Neuronal stem cell (in vitro differentiated cells): ENCODE measurements around the gene KCNAB1.

Experiments
- DNase-seq: peaks from one replicate; pipeline ENCODE4 v3.0.0-alpha.2; 2013; ENCODE audit warnings: low spot score
- H2AFZ ChIP-seq: one replicate; pipeline ENCODE4 v1.6.1; 2013; ENCODE audit warnings: mild to moderate bottlenecking, low read length, inconsistent platforms
- H2AK5ac ChIP-seq: 2 replicates; pipeline ENCODE4 v1.6.1; 2013; ENCODE audit warnings: low read depth, mild to moderate bottlenecking, inconsistent platforms, low read length, moderate library complexity, mixed read lengths
- H2BK120ac ChIP-seq: 2 replicates; pipeline ENCODE4 v1.6.1; 2013; ENCODE audit warnings: low read depth, mild to moderate bottlenecking, inconsistent platforms, low read length, moderate library complexity, mixed read lengths
- H2BK12ac ChIP-seq: one replicate; pipeline ENCODE4 v1.6.1; 2013; ENCODE audit warnings: low read length, inconsistent platforms
- H2BK15ac ChIP-seq: 2 replicates; pipeline ENCODE4 v1.6.1; 2013; ENCODE audit warnings: mild to moderate bottlenecking, low read length, inconsistent platforms, mixed read lengths
- H2BK5ac ChIP-seq: one replicate; pipeline ENCODE4 v1.6.1; 2013; ENCODE audit warnings: inconsistent platforms, mild to moderate bottlenecking, low read length, moderate library complexity
- H3K14ac ChIP-seq: one replicate; pipeline ENCODE4 v1.6.1; 2013; ENCODE audit warnings: low read length, inconsistent platforms
- H3K18ac ChIP-seq: 2 replicates; pipeline ENCODE4 v1.6.1; 2013; ENCODE audit warnings: low read length, inconsistent platforms
- H3K23ac ChIP-seq: 2 replicates; pipeline ENCODE4 v1.6.1; 2013; ENCODE audit warnings: low read depth, mild to moderate bottlenecking, mixed read lengths, low read length, inconsistent platforms; ENCODE audit not compliant: poor library complexity
- H3K27ac ChIP-seq: replicated peaks from 3 replicates; pipeline ENCODE4 v1.5.1; 2013; ENCODE audit warnings: low read length, inconsistent platforms
- H3K27me3 ChIP-seq, 3 experiments: 2 replicates each; pipeline ENCODE4 v1.6.1; 2013; ENCODE audit warnings: low read length in 3 of 3, mild to moderate bottlenecking in 2 of 3, inconsistent platforms in 1 of 3, low read depth in 1 of 3, mixed read lengths in 1 of 3, moderate library complexity in 1 of 3; ENCODE audit not compliant: control insufficient read depth in 3 of 3, insufficient read depth in 3 of 3
- H3K36me3 ChIP-seq, 2 donors: replicated peaks in 1 of 2; 2 replicates each; pipeline ENCODE4 v1.6.1; 2013; ENCODE audit warnings: low read length in 2 of 2; ENCODE audit not compliant: control insufficient read depth in 2 of 2, insufficient read depth in 2 of 2
- H3K4ac ChIP-seq: 2 replicates; pipeline ENCODE4 v1.6.1; 2013; ENCODE audit warnings: inconsistent platforms, mild to moderate bottlenecking, low read length, moderate library complexity
- H3K4me1 ChIP-seq, 2 donors: 1 replicate in 1 of 2; 2 replicates in 1 of 2; pipeline ENCODE4 v1.6.1; 2013; ENCODE audit warnings: low read length in 2 of 2, low read depth in 1 of 2; ENCODE audit not compliant: control insufficient read depth in 2 of 2, insufficient read depth in 1 of 2
- H3K4me2 ChIP-seq: one replicate; pipeline ENCODE4 v1.6.1; 2013; ENCODE audit warnings: mild to moderate bottlenecking, low read length, inconsistent platforms; ENCODE audit not compliant: insufficient read depth, poor library complexity, severe bottlenecking
- H3K4me3 ChIP-seq, 2 donors: 2 replicates each; pipeline ENCODE4 v1.5.1; 2013; ENCODE audit warnings: low read length in 2 of 2, mild to moderate bottlenecking in 2 of 2, inconsistent platforms in 1 of 2, moderate library complexity in 1 of 2
- H3K79me1 ChIP-seq: one replicate; pipeline ENCODE4 v1.6.1; 2013; ENCODE audit warnings: low read depth, mild to moderate bottlenecking, inconsistent platforms, low read length, moderate library complexity
- H3K9ac ChIP-seq: one replicate; pipeline ENCODE4 v1.6.1; 2013; ENCODE audit warnings: mild to moderate bottlenecking, low read depth, low read length, inconsistent platforms; ENCODE audit not compliant: poor library complexity
- H3K9me3 ChIP-seq, 2 donors: replicated peaks in 1 of 2; 2 replicates each; pipeline versions ENCODE3 to v1.6.1; 2013; ENCODE audit warnings: low read length in 2 of 2, mild to moderate bottlenecking in 2 of 2, inconsistent platforms in 1 of 2, low read depth in 1 of 2, mixed read lengths in 1 of 2, moderate library complexity in 1 of 2; ENCODE audit not compliant: control insufficient read depth in 2 of 2, insufficient read depth in 1 of 2
- H4K8ac ChIP-seq: one replicate; pipeline ENCODE4 v1.6.1; 2013; ENCODE audit warnings: low read depth, mild to moderate bottlenecking, inconsistent platforms, low read length, moderate library complexity
- H4K91ac ChIP-seq: one replicate; pipeline ENCODE4 v1.6.1; 2013; ENCODE audit warnings: low read length, low read depth, mild to moderate bottlenecking, inconsistent platforms; ENCODE audit not compliant: poor library complexity
- WGBS, 2 donors: extraction: QIAGEN DNeasy Blood & Tissue Kit; methylation state at CpG; one replicate each; pipeline ENCODE4 v1.1.7; 2013; ENCODE audit warnings: missing lambda C conversion rate in 2 of 2, mixed read lengths in 1 of 2; ENCODE audit not compliant: insufficient read length in 2 of 2, insufficient replicate concordance in 1 of 2; ENCODE audit errors: extremely low coverage in 2 of 2; 5-methylcytosine and 5-hydroxymethylcytosine counted together

The KCNAB1 gene

GRCh38 chr3:156418428-156418827 lies 298.1 kb downstream of the KCNAB1 start:
- no peak overlapping the region for H4K8ac ChIP-seq
- no peak for DNase-seq
- WGBS, 2 donors, result no CpG with 5 or more reads among the region's 2 CpGs

DNA sequence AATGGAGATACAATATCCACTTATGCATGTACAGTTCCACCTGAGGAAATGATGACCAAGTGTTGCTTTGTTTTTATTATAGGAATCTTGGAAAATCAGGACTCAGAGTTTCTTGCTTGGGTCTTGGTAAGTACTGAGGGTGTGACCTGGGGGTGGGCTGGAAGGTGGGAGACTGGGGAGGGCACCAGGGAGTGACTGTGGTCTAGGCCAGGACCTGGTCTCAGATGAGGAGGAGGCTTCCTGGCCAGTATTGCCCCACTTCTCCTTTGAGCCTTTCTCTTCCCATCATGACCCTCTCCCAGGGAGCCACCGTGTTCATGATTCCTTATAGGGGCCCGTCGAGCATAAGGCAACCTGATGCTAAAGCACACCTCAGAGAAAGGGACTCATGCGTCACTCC lies 301.2 kb downstream of the KCNAB1 start:
- no peaks in the 10 kb centered on the region for H3K9me3 ChIP-seq
- DNase-seq, result no peak
- no peak overlapping the region for H2AFZ ChIP-seq
- no peak overlapping the region for H2BK12ac ChIP-seq
- H2BK15ac ChIP-seq, result no peak overlapping the region
- H2BK5ac ChIP-seq, result no peak overlapping the region
- no CpG with 5 or more reads among the region's 4 CpGs for WGBS, 2 donors
- no peak overlapping the region for H4K91ac ChIP-seq
- no peak overlapping the region for H4K8ac ChIP-seq
- no peak overlapping the region for H2BK120ac ChIP-seq
- no peak overlapping the region for H3K18ac ChIP-seq
- no peak overlapping the region for H3K4ac ChIP-seq
- no peak overlapping the region for H2AK5ac ChIP-seq
- H3K9ac ChIP-seq, result no peak overlapping the region
- H3K79me1 ChIP-seq, result no peaks in the 10 kb centered on the region
- H3K27me3 ChIP-seq, result peaks cover 0 to 9% (median 0%) of the 10 kb centered on the region in 3 experiments
- no peak overlapping the region for H3K27ac ChIP-seq
- no peak overlapping the region for H3K4me2 ChIP-seq
- H3K4me3 ChIP-seq, result no peak overlapping the region
- no peak overlapping the region for H3K14ac ChIP-seq
- no peaks in the 10 kb centered on the region for H3K36me3 ChIP-seq
- H3K4me1 ChIP-seq, result peaks cover 0 to 3% of the 10 kb centered on the region in 2 donors
- no peak overlapping the region for H3K23ac ChIP-seq

More at GRCh38 chr3:156418428-156418827, 298.1 kb downstream of the KCNAB1 start:
- Histone ChIP-seq H3K9ac (no peak overlapping the region), H3K4me1 (no peaks in the 10 kb centered on the region), H3K23ac (no peak overlapping the region), H3K79me1 (no peaks in the 10 kb centered on the region), H2BK15ac (no peak overlapping the region), H3K4ac (no peak overlapping the region), H4K91ac (no peak overlapping the region), H3K9me3 (no peaks in the 10 kb centered on the region), H3K27me3 (peaks cover 0 to 5% (median 0%) of the 10 kb centered on the region in 3 experiments), H2BK120ac (no peak overlapping the region), H3K14ac (no peak overlapping the region), H3K4me2 (no peak overlapping the region), H3K36me3 (no peaks in the 10 kb centered on the region), H3K4me3 (no peak overlapping the region), H2AK5ac (no peak overlapping the region), H3K27ac (no peak overlapping the region), H3K18ac (no peak overlapping the region), H2AFZ (no peak overlapping the region), H2BK5ac (no peak overlapping the region), H2BK12ac (no peak overlapping the region)

- H4K8ac ChIP-seq, result no peak overlapping the region
- no peak overlapping the region for H3K27ac ChIP-seq
- H4K91ac ChIP-seq, result no peak overlapping the region
- H3K4ac ChIP-seq, result no peak overlapping the region
- no peaks in the 10 kb centered on the region for H3K36me3 ChIP-seq
- H3K14ac ChIP-seq, result no peak overlapping the region
- no peak for DNase-seq
- no peak overlapping the region for H2AK5ac ChIP-seq
- no peak overlapping the region for H2BK120ac ChIP-seq
- H3K18ac ChIP-seq, result no peak overlapping the region
- no peak overlapping the region for H2AFZ ChIP-seq
- no peak overlapping the region for H2BK5ac ChIP-seq
- H3K79me1 ChIP-seq, result no peaks in the 10 kb centered on the region
- H3K27me3 ChIP-seq, result peaks cover 0 to 7% (median 0%) of the 10 kb centered on the region in 3 experiments
- no peak overlapping the region for H2BK15ac ChIP-seq
- H3K4me1 ChIP-seq, result peaks cover 0 to 3% of the 10 kb centered on the region in 2 donors
- H2BK12ac ChIP-seq, result no peak overlapping the region
- no peak overlapping the region for H3K4me2 ChIP-seq
- no peak overlapping the region for H3K4me3 ChIP-seq
- H3K23ac ChIP-seq, result no peak overlapping the region
- no peak overlapping the region for H3K9ac ChIP-seq
- no peaks in the 10 kb centered on the region for H3K9me3 ChIP-seq
Measured at GRCh38 chr3:156424758-156425157, 304.4 kb downstream of the KCNAB1 start.

GRCh38 chr3:156425651-156426050 lies 305.3 kb downstream of the KCNAB1 start:
- no peaks in the 10 kb centered on the region for H3K36me3 ChIP-seq

More at GRCh38 chr3:156425651-156426050, 305.3 kb downstream of the KCNAB1 start:
- Histone ChIP-seq H3K27ac (no peak overlapping the region), H3K4ac (no peak overlapping the region), H3K14ac (no peak overlapping the region), H2BK120ac (no peak overlapping the region), H3K79me1 (no peaks in the 10 kb centered on the region), H3K4me3 (no peak overlapping the region), H3K4me2 (no peak overlapping the region), H2BK12ac (no peak overlapping the region), H3K27me3 (peaks cover 0 to 7% (median 0%) of the 10 kb centered on the region in 3 experiments), H3K9ac (no peak overlapping the region), H4K8ac (no peak overlapping the region), H3K9me3 (no peaks in the 10 kb centered on the region), H2BK15ac (no peak overlapping the region), H3K23ac (no peak overlapping the region), H2AK5ac (no peak overlapping the region), H2AFZ (no peak overlapping the region), H4K91ac (no peak overlapping the region), H3K4me1 (peaks cover 0 to 3% of the 10 kb centered on the region in 2 donors), H2BK5ac (no peak overlapping the region), H3K18ac (no peak overlapping the region)
- WGBS, 2 donors, result no CpG with 5 or more reads among the region's 6 CpGs
- no peak for DNase-seq
